ENCODE measurements around the gene FRMD4A.

FRMD4A gene

GRCh38 chr10:13969792-13970140 is 361.0 kb downstream of the FRMD4A start:
- DNase-seq (ENCODE audit: extremely low read depth, low read depth): no peak
- no peak overlapping the region for H3K4me3 ChIP-seq (replicated peaks; ENCODE audit: low read depth, low read length)
- TF ChIP-seq CTCF (IDR thresholded peaks at IDR 0.05; ENCODE audit: low read depth, low read length, missing control alignments): no peak

GRCh38 chr10:13969118-13969791 is 361.5 kb downstream of the FRMD4A start:
- DNase-seq (ENCODE audit: extremely low read depth, low read depth): no peak
- H3K4me3 ChIP-seq (replicated peaks; ENCODE audit: low read depth, low read length): no peak overlapping the region
- no peak for TF ChIP-seq CTCF (IDR thresholded peaks at IDR 0.05; ENCODE audit: low read depth, low read length, missing control alignments)

GRCh38 chr10:13961853-13962252 is 368.9 kb downstream of the FRMD4A start:
- H3K4me3 ChIP-seq (replicated peaks; ENCODE audit: low read depth, low read length): no peak overlapping the region
- TF ChIP-seq CTCF (IDR thresholded peaks at IDR 0.05; ENCODE audit: low read depth, low read length, missing control alignments): no peak
- DNase-seq (ENCODE audit: extremely low read depth, low read depth): no peak

- DNase-seq (ENCODE audit: extremely low read depth, low read depth): peak; percentile 92
- H3K4me3 ChIP-seq (replicated peaks; ENCODE audit: low read depth, low read length): no peak overlapping the region
- no peak for TF ChIP-seq CTCF (IDR thresholded peaks at IDR 0.05; ENCODE audit: low read depth, low read length, missing control alignments)
Observed at GRCh38 chr10:13961097-13961496, 369.6 kb downstream of the FRMD4A start.

GRCh38 chr10:13960603-13961002 is 370.1 kb downstream of the FRMD4A start:
- no peak for TF ChIP-seq CTCF (IDR thresholded peaks at IDR 0.05; ENCODE audit: low read depth, low read length, missing control alignments)
- no peak overlapping the region for H3K4me3 ChIP-seq (replicated peaks; ENCODE audit: low read depth, low read length)
- no peak for DNase-seq (ENCODE audit: extremely low read depth, low read depth)

GRCh38 chr10:13959443-13960359 is 371.0 kb downstream of the FRMD4A start:
- no peak overlapping the region for H3K4me3 ChIP-seq (replicated peaks; ENCODE audit: low read depth, low read length)
- no peak for DNase-seq (ENCODE audit: extremely low read depth, low read depth)
- TF ChIP-seq CTCF (IDR thresholded peaks at IDR 0.05; ENCODE audit: low read depth, low read length, missing control alignments): no peak
